K562 (cell line): Measurements from ENCODE around the gene NMUR1. TPM values are rescaled to one million over a fixed set of nuclear protein-coding genes. Genes with fewer than 3 reads are reported as not detected.
A peak's percentile ranks its signal among the peaks of the same experiment; 100 is the strongest.

Experiments
- CBX1 ChIP-seq: sonication (generic); IDR thresholded peaks from 2 replicates; pipeline ENCODE4 v1.6.1; 2016; ENCODE audit warnings: antibody characterized with exemption, low read depth, mild to moderate bottlenecking
- CBX3 ChIP-seq, 2 experiments: IDR thresholded peaks; 1 replicate in 1 of 2; 2 replicates in 1 of 2; pipeline ENCODE4 v1.6.1; 2012; ENCODE audit warnings: inconsistent platforms in 2 of 2, low read length in 2 of 2, borderline replicate concordance in 1 of 2, control low read depth in 1 of 2
- CEBPB ChIP-seq: fragments of 450-650 bp; IDR thresholded peaks from 2 replicates; pipeline ENCODE4 v1.6.1; 2016; ENCODE audit warnings: missing genetic modification characterization, missing compliant biosample characterization
- ELF1 ChIP-seq: fragments of 200-800 bp; sonication (Bioruptor generic); IDR thresholded peaks from 2 replicates; pipeline ENCODE4 v1.6.1; 2016; ENCODE audit warnings: missing genetic modification characterization, missing compliant biosample characterization
- GATA2 ChIP-seq: sonication (generic); formaldehyde crosslinking; IDR thresholded peaks from 2 replicates; pipeline ENCODE4 v1.4.0; 2020; ENCODE audit warnings: mild to moderate bottlenecking, missing genetic modification reagents
- HCFC1 ChIP-seq: IDR thresholded peaks from 2 replicates; pipeline ENCODE4 v1.6.1; 2012; ENCODE audit warnings: low read depth, low read length, improper control_type of control experiment
- JUND ChIP-seq, 2 experiments: IDR thresholded peaks; 2 replicates in 1 of 2; 3 replicates in 1 of 2; pipeline ENCODE4 v1.6.1; 2011; ENCODE audit warnings: borderline replicate concordance in 2 of 2, low read depth in 2 of 2, low read length in 2 of 2, improper control_type of control experiment in 1 of 2, missing biosample characterization in 1 of 2, missing genetic modification characterization in 1 of 2, missing genetic modification reagents in 1 of 2
- KDM4B ChIP-seq, 2 experiments: fragments of 450-650 bp in 1 of 2; sonication (generic) in 1 of 2; IDR thresholded peaks; 2 replicates each; pipeline ENCODE4 v1.6.1; 2016 to 2017; ENCODE audit warnings: borderline replicate concordance in 2 of 2, antibody characterized with exemption in 1 of 2, low read depth in 1 of 2, mild to moderate bottlenecking in 1 of 2
- L3MBTL2 ChIP-seq: fragments of 450-650 bp; IDR thresholded peaks from 2 replicates; pipeline ENCODE4 v1.6.1; 2016; ENCODE audit warnings: mild to moderate bottlenecking, moderate library complexity
- MEIS2 ChIP-seq: fragments of 450-650 bp; IDR thresholded peaks from 2 replicates; pipeline ENCODE4 v1.6.1; 2014; ENCODE audit warnings: mild to moderate bottlenecking; ENCODE audit not compliant: partially characterized antibody
- NFATC3 ChIP-seq: fragments of 450-650 bp; IDR thresholded peaks from 2 replicates; pipeline ENCODE4 v1.6.1; 2017; ENCODE audit warnings: mild to moderate bottlenecking
- NUFIP1 ChIP-seq: fragments of 450-650 bp; IDR thresholded peaks from 2 replicates; pipeline ENCODE4 v1.6.1; 2018; ENCODE audit not compliant: partially characterized antibody
- PHF8 ChIP-seq: fragments of 200-600 bp; sonication (generic); IDR thresholded peaks from 2 replicates; pipeline ENCODE4 v1.6.1; 2012; ENCODE audit warnings: mixed run types, mild to moderate bottlenecking, inconsistent platforms, low read length, moderate library complexity, borderline replicate concordance
- TAF7 ChIP-seq: fragments of 450-650 bp; IDR thresholded peaks from 2 replicates; pipeline ENCODE4 v1.6.1; 2016; ENCODE audit warnings: missing genetic modification characterization, missing compliant biosample characterization
- ZNF146 ChIP-seq: IDR thresholded peaks from one replicate; pipeline ENCODE4 v1.6.1; 2018; ENCODE audit warnings: missing compliant biosample characterization; ENCODE audit not compliant: unreplicated experiment
- polyA plus RNA-seq, 8 experiments: library from polyadenylated mRNA; depleted of rRNA in 4 of 8; stranded (reverse) in 5 of 8; unstranded in 3 of 8; fragments of >200 nt; fragmentation: Nextera tagmentation in 2 of 8; fragmentation: Illumina TruSeq in 1 of 8; extraction: Ambion mirVana in 2 of 8; extraction: Trizol in 1 of 8; gene quantifications; 2 replicates each; pipeline versions ENCODE4 v1.2.1 to v1.2.3, GENCODE V29; 2011 to 2014; ENCODE audit warnings: inconsistent platforms in 1 of 8, missing spikeins in 1 of 8
- total RNA-seq, 7 experiments: library from RNA; depleted of rRNA in 6 of 7; stranded (reverse); fragments of >200 nt in 6 of 7; fragmentation: Illumina TruSeq in 2 of 7; extraction: Trizol in 2 of 7; gene quantifications; 2 replicates each; pipeline versions ENCODE4 v1.2.1 to v1.2.3, GENCODE V29; 2011 to 2021; ENCODE audit warnings: low replicate concordance in 1 of 7
- TF ChIP-seq, protein P1 (sequence below): fragments of 450-650 bp; IDR thresholded peaks from 2 replicates; pipeline ENCODE4 v1.6.1; 2014; ENCODE audit warnings: low read depth, mild to moderate bottlenecking, moderate library complexity, borderline replicate concordance
- TF ChIP-seq, protein P2 (sequence below): sonication (generic); formaldehyde crosslinking; IDR thresholded peaks from 2 replicates; pipeline ENCODE4 v1.8.0; 2023; ENCODE audit warnings: mild to moderate bottlenecking, missing genetic modification reagents

The NMUR1 gene
- total and polyA plus RNA-seq, 9 of the 15 experiments (the other 6 are each of a cell fraction or from before 2014, with no cell fraction given), result 0.01 to 0.27 (median 0.15) TPM

DNA sequence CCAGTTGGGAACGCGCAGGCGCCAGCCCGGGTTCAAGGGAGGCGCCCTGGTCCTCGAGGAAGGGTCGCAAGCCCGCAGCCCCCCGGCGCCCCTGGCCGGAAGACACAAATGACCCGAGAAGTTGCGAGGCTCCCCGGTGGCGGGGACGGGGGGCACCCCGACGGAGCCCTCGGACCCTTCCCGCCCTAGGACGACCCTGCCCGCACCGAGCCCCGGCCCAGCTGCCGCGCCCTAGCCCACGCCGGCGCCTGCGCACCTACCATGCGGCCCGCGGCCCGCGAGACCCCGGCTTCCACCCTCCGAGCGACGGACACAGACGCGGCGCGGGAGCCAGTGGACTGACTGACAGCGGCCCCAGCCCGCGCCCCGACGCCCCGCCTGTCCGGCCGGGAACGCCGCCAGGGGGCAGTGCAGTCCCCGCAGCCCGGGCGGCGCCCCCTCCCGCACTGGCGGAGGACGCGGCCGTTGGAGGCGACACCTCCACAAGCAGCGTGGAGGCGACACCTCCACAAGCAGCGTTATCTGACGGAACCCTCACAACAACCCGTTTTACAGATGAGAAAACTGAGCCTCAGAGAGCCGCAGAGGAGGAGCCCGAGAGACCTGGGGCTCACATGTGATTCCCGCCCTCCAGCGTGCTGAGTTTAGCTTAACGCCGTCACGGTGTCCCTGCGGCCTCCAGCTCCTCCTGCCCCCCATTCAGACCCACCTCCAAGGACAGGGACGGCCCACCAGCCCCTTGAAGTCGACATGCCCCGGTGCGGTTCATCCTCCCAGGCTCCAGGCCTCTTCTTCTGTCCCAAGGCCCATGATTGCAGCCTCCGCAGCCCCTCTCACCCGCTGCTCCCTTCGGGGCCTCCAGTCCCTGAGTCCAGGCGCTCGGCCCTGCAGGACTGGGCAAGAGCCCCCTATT, at the start of gene NMUR1 (continued):
- 0 out of 2 replicates have a peak, but pooled peaks have one; percentile 27 for TF ChIP-seq JUND (IDR thresholded peaks at IDR 0.05; ENCODE audit: borderline replicate concordance, low read depth, low read length)
- 0 out of 3 replicates have a peak, but pooled peaks have one; percentile 25 for TF ChIP-seq JUND (tag; IDR thresholded peaks at IDR 0.05; ENCODE audit: borderline replicate concordance, low read depth, low read length)
- TF ChIP-seq MEIS2, result peak; percentile 44
- TF ChIP-seq ELF1 (tag), result no peak
- TF ChIP-seq GATA2 (CRISPR knock-in tag), result 0 out of 2 replicates have a peak, but pooled peaks have one; percentile 31
- no peak for TF ChIP-seq NFATC3
- peak; percentile 37; the same call in 1 of the 2 replicates for TF ChIP-seq PHF8
- TF ChIP-seq, protein P1, sequence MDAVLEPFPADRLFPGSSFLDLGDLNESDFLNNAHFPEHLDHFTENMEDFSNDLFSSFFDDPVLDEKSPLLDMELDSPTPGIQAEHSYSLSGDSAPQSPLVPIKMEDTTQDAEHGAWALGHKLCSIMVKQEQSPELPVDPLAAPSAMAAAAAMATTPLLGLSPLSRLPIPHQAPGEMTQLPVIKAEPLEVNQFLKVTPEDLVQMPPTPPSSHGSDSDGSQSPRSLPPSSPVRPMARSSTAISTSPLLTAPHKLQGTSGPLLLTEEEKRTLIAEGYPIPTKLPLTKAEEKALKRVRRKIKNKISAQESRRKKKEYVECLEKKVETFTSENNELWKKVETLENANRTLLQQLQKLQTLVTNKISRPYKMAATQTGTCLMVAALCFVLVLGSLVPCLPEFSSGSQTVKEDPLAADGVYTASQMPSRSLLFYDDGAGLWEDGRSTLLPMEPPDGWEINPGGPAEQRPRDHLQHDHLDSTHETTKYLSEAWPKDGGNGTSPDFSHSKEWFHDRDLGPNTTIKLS, result peak; percentile 37; the same call in 1 of the 2 replicates
- TF ChIP-seq, protein P2, sequence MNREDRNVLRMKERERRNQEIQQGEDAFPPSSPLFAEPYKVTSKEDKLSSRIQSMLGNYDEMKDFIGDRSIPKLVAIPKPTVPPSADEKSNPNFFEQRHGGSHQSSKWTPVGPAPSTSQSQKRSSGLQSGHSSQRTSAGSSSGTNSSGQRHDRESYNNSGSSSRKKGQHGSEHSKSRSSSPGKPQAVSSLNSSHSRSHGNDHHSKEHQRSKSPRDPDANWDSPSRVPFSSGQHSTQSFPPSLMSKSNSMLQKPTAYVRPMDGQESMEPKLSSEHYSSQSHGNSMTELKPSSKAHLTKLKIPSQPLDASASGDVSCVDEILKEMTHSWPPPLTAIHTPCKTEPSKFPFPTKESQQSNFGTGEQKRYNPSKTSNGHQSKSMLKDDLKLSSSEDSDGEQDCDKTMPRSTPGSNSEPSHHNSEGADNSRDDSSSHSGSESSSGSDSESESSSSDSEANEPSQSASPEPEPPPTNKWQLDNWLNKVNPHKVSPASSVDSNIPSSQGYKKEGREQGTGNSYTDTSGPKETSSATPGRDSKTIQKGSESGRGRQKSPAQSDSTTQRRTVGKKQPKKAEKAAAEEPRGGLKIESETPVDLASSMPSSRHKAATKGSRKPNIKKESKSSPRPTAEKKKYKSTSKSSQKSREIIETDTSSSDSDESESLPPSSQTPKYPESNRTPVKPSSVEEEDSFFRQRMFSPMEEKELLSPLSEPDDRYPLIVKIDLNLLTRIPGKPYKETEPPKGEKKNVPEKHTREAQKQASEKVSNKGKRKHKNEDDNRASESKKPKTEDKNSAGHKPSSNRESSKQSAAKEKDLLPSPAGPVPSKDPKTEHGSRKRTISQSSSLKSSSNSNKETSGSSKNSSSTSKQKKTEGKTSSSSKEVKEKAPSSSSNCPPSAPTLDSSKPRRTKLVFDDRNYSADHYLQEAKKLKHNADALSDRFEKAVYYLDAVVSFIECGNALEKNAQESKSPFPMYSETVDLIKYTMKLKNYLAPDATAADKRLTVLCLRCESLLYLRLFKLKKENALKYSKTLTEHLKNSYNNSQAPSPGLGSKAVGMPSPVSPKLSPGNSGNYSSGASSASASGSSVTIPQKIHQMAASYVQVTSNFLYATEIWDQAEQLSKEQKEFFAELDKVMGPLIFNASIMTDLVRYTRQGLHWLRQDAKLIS (CRISPR knock-in tag), result 0 out of 2 replicates have a peak, but pooled peaks have one; percentile 35
- no peak for TF ChIP-seq KDM4B (IDR thresholded peaks at IDR 0.05; ENCODE audit: borderline replicate concordance in 2 of 2, low read depth in 1 of 2)
- no peak for TF ChIP-seq CEBPB
- TF ChIP-seq ZNF146, result no peak
- TF ChIP-seq L3MBTL2, result peak; percentile 81
- peak; percentile 40; the same call in 1 of the 2 replicates for TF ChIP-seq HCFC1
- TF ChIP-seq TAF7 (tag), result no peak
- TF ChIP-seq CBX3 (IDR thresholded peaks at IDR 0.05; ENCODE audit: borderline replicate concordance in 1 of 2, low read length in 2 of 2), result peak in 1 of 2 experiments; percentile 51; a peak in 1 of 3 replicates
- TF ChIP-seq NUFIP1, result no peak
- TF ChIP-seq CBX1, result peak; percentile 91
